Stimulated activated CD8-positive, alpha-beta memory T cell treated with anti-CD3 and anti-CD28 coated beads, Interleukin-4, amount 100 ng/mL, for 1 hour (primary cell): ENCODE results near the gene ZNF618.

Source experiments
- DNase-seq, 2 donors: peaks; one replicate each; pipeline ENCODE4 v3.0.0-alpha.2; 2020; ENCODE audit warnings: low read depth in 2 of 2, low spot score in 1 of 2

Gene ZNF618

DNA sequence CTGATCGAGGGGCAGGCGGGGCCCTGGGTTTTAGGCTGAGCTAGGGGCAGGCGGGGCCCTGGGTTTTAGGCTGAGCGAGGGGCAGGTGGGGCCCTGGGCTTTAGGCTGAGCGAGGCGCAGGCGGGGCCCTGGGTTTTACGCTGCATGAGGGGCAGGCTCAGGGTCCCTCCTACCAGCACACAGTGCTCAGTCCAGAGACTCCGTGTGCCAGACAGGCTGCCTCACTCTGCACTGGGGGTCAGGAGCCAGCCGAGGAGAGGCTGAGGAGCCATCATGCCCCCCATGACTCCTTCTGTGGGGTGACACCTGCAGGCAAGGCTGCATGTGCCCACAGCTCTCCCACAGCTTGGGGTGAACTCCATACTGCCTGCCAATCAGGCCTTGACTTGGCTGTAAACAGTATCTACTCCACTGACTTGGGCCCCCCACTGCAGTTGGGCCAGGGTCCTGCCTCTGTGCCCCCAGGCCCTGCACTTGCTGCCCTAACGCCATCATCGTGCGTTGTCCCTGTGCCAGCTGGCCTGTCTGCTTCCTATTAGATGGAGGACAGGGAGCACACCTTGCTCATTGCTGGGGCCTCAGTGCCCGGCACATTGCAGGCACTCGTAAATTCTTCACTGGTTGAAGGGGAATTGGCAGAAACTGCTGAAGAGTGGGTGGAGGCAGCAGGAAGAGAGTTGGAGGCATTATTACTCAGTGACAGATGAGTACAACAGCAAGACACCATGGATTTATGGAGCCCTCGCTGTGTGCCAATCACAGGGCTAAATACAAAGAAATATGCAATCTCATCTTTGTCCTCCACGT is 123.3 kb downstream of the ZNF618 start:
- no peak for DNase-seq

GRCh38 chr9:114000063-114000454 is 124.0 kb downstream of the ZNF618 start:
- DNase-seq, result no peak

DNA sequence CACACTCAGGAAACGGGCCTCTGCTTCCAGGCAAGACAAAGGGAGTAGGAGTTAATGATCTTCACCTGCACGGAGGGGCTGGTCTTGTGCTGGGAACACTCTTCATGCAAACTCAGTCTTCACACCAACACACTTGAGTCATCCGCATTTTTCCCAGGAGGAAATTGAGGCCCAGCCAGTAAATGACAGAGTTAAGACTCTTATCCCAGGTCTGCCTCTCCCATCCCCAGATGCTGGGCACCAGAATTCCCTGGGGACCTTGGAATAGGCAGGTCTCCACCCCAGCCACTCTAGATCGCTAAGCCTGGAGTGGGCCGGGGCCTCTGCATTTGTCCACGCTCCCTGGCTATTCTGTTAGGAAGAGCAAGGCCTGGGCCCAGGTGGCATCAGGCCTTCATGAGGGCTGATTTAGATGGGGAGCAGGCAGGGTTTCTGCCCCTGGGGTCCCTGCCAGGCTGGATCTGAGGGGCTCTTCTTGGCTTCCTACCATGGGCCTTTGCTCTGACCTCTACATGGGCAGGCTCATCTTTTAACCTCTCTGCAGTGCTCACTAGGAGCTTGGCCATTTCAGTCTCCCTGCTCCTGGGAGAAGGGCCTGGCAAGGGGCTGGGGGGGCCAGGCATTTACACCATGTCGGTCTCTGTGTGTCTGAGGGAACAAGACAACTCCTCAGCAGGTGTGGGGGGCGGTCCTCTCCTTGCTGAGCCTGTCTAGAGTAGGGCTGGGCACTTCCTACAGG is 124.7 kb downstream of the ZNF618 start:
- DNase-seq, result no peak

- DNase-seq, result no peak
These were observed 125.2 kb downstream of the ZNF618 start for GRCh38 chr9:114001410-114001685.

- no peak for DNase-seq
These were observed 125.7 kb downstream of the ZNF618 start for GRCh38 chr9:114001794-114002261.

- DNase-seq, result no peak
These were observed 126.3 kb downstream of the ZNF618 start for GRCh38 chr9:114002271-114002985.

- DNase-seq, result no peak
These were observed 126.9 kb downstream of the ZNF618 start for GRCh38 chr9:114002986-114003350.

DNA sequence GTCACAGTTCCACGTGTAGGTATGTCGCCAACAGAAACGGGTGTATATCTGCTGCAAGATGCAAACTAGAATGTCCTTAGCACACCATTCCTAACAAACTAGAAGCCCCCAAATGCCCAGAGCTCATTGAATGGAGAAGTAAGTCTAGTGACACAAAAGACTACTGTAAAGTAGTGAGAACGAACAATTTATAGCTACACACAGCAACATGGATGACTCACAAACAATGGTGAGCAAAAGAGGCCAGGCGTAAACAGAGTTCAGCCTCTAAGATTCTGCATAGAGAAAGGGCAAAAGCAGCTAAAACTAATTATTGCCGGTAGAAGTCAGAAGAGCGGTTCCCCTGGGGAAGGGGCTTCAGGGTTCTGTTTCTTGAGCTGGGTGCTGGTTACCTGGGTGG is 127.2 kb downstream of the ZNF618 start:
- DNase-seq, result no peak

DNA sequence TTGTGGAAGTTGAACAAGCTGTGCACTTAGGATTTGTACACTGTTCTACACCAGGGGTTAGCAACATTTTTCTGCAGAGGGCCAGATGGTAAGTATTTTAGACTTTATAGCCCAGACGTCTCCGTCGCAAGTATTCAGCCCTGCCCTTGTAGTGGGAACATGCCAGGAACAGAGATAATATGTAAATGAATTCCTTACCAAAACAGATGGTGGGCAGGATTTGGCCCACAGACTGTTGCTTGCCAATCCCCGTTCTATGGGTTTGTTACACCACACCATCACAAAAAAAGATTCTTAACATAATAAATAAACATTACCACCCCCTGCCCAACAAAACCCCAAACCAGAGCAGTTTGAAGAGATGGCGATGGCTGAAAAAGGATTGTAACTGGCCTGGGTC is 127.6 kb downstream of the ZNF618 start:
- DNase-seq, result no peak

DNA sequence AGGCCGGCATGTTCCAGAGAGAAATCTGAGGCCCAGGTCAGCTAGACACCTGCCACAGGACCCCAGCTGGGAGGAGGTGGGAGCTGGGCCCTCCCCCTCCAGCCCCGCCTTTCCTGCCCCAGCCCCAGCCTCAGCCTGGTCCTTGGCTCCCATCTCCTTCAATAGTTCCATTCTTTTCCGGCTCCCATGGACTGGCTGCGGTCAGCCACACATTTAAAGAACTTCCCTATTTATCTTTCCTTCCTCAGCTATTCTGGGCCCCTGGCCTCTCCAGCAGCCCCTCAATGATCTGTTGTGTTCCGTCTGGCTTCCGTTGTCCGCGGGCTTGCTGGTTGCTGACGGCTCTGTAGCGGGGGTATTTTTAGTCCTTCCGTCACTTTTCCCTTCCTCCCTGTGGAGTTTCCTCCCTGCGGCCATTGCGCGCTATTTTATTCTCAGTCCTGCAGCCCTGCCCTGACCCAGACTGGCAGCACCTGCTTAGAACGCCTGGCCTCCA is 128.2 kb downstream of the ZNF618 start:
- DNase-seq, result no peak

GRCh38 chr9:114005371-114006154 is 129.5 kb downstream of the ZNF618 start:
- no peak for DNase-seq

- DNase-seq, result no peak
These were observed 130.0 kb downstream of the ZNF618 start for GRCh38 chr9:114006155-114006550.

- DNase-seq, result no peak
These were observed 131.0 kb downstream of the ZNF618 start for GRCh38 chr9:114006931-114007691.

DNA sequence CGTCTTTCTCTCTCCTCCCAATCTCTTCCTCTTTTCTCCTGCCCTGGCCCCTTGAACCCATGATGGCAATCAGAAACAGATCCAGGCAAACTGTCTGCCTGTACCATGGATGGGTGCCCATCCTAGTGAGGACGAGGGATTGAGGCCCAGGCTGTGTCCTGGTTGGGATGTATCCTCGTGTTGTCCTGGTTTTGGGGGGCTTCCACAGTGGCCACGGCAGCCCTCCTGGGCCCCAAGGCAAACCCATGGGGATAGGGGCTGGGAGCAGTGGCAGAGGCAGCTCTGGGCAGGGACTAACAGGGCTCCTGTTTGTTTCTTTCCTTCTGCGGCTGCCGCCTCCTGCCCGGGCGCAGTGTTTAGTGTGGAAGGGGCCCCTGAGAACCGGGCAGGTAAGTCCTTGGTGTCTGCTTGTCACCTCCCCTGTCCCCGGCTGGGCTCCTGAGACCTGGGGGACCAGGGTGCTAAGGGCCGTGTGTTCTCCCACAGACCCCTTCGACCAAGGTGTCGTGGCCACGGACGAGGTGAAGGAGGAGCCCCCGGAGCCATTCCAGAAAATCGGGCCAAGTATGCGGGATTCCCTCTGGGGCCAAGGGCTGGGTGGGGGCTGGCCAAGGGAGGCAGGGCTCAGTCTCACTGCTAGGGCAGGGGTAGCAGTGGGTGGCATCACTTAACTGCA is 132.0 kb downstream of the ZNF618 start:
- no peak for DNase-seq

DNA sequence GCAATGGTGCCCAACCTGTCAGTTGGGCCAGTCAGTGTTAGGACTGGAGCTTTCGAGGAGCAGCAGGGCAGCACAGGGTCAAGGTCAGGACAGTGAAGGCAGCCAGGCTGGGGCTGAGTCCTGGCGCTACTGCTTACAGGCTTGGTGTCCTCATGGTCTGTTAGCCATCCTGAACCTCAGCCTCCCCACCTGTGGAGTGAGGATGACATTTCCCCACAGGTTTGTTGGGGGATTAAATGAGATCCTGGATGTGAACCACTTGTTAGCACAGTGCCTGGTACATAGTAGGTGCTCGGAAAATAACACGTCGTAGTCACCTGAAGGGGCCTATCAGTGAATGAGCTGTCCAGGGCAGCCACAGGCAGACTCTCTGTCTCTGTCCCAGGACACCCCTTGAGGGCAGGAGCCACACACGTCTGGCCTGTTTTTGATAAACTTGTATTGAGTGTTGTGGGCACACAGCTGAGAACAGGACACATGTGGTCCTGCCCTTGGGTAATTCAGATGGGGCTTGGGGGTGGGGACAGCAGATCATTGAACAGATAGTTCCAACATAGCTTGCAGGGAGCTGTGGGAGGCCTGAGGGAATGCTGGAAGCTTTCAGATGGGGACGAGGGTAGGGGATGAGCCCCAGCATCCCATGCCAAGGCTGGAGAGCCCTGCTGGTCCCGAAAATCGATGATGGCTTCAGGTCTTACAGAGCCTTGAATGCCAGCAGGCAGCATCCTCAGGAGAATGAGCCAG is 132.7 kb downstream of the ZNF618 start:
- no peak for DNase-seq

DNA sequence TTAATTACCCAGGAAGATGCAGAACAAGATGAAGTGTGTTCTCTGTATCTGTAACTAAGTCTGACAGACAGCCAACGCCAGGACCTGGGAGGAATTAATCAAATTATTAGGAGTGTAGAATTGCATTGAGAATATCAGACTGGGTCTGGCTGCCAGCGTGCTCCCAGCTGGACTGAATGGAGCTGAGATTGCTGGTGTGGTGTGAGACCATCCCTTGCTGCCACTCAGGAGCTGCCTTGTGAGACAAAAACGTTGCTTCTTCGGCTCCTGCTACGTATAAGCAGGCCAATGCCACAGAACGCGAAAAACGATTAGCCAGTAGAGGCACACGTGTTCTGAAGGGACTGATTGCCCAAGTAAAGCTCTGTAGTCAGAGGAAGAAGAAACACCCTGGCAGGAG is 135.2 kb downstream of the ZNF618 start:
- no peak for DNase-seq

DNA sequence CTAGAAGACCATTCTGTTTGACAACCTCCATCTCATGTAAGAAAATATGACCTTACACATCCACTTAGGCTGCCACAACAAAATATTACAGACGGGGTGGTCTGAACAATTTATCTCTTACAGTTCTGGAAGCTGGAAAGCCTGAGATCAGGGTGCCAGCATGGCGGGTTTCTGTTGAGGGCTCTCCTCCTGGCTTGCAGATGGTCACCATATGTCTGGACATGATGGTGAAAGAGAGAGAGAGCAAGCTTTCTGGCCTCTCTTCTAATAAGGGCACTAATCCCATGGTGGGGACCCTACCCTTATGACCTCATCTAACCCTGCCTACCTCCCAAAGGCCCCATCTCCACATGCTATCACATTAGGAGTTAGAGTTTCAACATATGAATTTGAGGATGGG is 136.0 kb downstream of the ZNF618 start:
- no peak for DNase-seq

DNA sequence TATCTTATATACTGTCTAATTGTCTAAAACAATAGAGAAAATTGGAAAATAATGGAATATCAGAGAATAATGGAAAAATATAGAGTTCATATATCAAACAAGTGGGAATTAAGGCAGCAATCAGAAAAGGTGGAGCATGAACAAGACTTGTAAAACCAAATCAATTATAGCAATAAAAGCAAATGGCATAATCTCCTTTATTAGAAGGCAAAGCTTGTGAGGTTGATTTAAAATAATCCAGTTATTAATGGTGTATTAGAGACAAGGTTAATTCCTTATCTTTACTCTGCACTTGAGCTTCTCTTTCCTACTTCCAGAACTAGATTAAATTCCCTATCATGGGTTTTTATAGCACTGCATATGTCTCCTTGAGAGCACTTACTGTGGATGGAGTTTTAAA is 137.9 kb downstream of the ZNF618 start:
- DNase-seq, result no peak

- DNase-seq, result no peak
These were observed 139.5 kb downstream of the ZNF618 start for GRCh38 chr9:114015607-114016006.
